Right lobe of liver (tissue), 6 donors: ENCODE results near the gene GLTP. TPM values are rescaled to one million over a fixed set of nuclear protein-coding genes. Genes with fewer than 3 reads are reported as not detected.

ENCODE experiments used
- ATAC-seq, 4 donors: fragments of 200-7000 bp; cut with Tn5 transposase; one replicate each; pipeline ENCODE4 v1.9.1; 2020; ENCODE audit warnings: mild to moderate bottlenecking in 4 of 4, moderate library complexity in 4 of 4
- DNase-seq, 3 donors: peaks; one replicate each; pipeline ENCODE4 v3.0.0-alpha.2; 2020
- H3K27ac ChIP-seq, 3 donors: fragments of 200-600 bp; one replicate each; pipeline ENCODE4 v1.8.0; 2022
- H3K27me3 ChIP-seq, 2 donors: fragments of 200-600 bp; one replicate each; pipeline ENCODE4 v1.8.0; 2022
- H3K36me3 ChIP-seq, 4 donors: fragments of 200-600 bp; sonication (generic) in 1 of 4; one replicate each; pipeline versions ENCODE4 v1.5.1 to v1.8.0; 2017 to 2022; ENCODE audit warnings: control low read depth in 1 of 4
- H3K4me1 ChIP-seq, 4 donors: fragments of 200-600 bp; sonication (generic) in 1 of 4; one replicate each; pipeline versions ENCODE4 v1.5.1 to v1.8.0; 2017 to 2022; ENCODE audit warnings: control low read depth in 1 of 4
- H3K4me3 ChIP-seq, 3 donors: fragments of 200-600 bp; one replicate each; pipeline ENCODE4 v1.8.0; 2022
- H3K9me3 ChIP-seq, 4 donors: fragments of 200-600 bp; sonication (generic) in 1 of 4; one replicate each; pipeline versions ENCODE4 v1.5.1 to v1.8.0; 2017 to 2022; ENCODE audit warnings: control low read depth in 1 of 4
- CTCF ChIP-seq, 4 donors: fragments of 200-600 bp in 3 of 4; fragments of 450-650 bp in 1 of 4; IDR thresholded peaks; one replicate each; pipeline versions ENCODE4 v1.5.1 to v1.8.0; 2016 to 2022; ENCODE audit warnings: antibody characterized with exemption in 4 of 4, mild to moderate bottlenecking in 2 of 4
- POLR2A ChIP-seq: fragments of 450-650 bp; IDR thresholded peaks from one replicate; pipeline ENCODE4 v1.6.1; 2017; ENCODE audit warnings: antibody characterized with exemption, mild to moderate bottlenecking
- WGBS: methylation state at CpG from one replicate; pipeline ENCODE4 v1.1.6; 2018; ENCODE audit warnings: low coverage, low lambda C conversion rate; ENCODE audit not compliant: insufficient coverage; ENCODE audit errors: missing lambda C conversion rate; 5-methylcytosine and 5-hydroxymethylcytosine counted together
- intact Hi-C, 2 donors: fragments of 100-400 bp; cut with DNase I; formaldehyde crosslinking; loops; one replicate each; pipeline versions ENCODE4 v1.11.2 to v1.14.1; 2022
- total RNA-seq, 6 experiments: library from RNA; depleted of rRNA in 2 of 6; stranded (reverse); fragments of >200 nt in 2 of 6; fragmentation: NEBNext Ultra II Directional in 3 of 6; extraction: Animal tissue kit (Norgen Biotek cat#: 25700) in 3 of 6; gene quantifications; one replicate each; pipeline versions ENCODE4 v1.1.0 to v1.2.4, GENCODE V29; 2016 to 2023
- donor health status: DM: no; HTN: yes; CAD: no.
- donor health status: DM: no; HTN: no; CAD: no.
- donor health status: DM: no; HTN: no; CAD: no.
- donor health status: DM: no; HTN: yes; CAD: no.
- donor health status: DM: no; HTN: yes; CAD: no.

The GLTP gene
- total RNA-seq, 6 experiments from 2014 or later, result 9.8 to 20.8 (median 13.6) TPM

DNA sequence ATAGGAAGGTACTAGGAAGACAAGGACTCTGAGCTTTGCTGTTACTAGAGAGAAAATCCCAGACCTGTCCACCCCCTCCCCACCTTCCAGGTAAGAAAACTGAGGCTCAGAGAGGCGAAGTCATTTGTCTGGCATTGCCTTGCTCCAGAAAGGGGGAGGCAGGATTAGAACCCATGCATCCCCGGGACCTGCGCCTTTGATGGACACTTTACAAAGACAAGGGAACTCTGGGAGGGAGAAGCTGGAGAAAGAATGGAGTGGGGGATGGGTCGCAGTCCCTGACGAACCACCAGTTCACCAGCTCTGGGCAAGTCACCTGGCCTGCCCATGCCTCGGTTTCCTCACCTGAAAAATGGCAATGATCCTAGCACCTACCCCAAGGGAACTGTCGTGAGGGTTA lies 57.9 kb downstream of the GLTP start:
- no peaks in the 10 kb centered on the region for H3K36me3 ChIP-seq
- peaks cover 0 to 19% (median 8%) of the 10 kb centered on the region in 4 donors for H3K4me1 ChIP-seq
- TF ChIP-seq POLR2A (no peak), CTCF (IDR thresholded peaks at IDR 0.05) (no peak)
- no peak overlapping the region for H3K4me3 ChIP-seq
- H3K27ac ChIP-seq, result peak overlapping the region in 1 of 3 donors; percentile 51
- H3K27me3 ChIP-seq, result no peaks in the 10 kb centered on the region
- intact Hi-C loops, result no loop called here
- WGBS, result 67% methylated on average over 2 of the region's 7 CpGs
- no peak for DNase-seq
- no peaks in the 10 kb centered on the region for H3K9me3 ChIP-seq
- no peak for ATAC-seq

GRCh38 chr12:109821968-109822367 lies 58.4 kb downstream of the GLTP start:
- intact Hi-C loops, result no loop called here
- H3K27ac ChIP-seq, result no peak overlapping the region
- H3K4me1 ChIP-seq, result peaks cover 0 to 19% (median 8%) of the 10 kb centered on the region in 4 donors
- no peaks in the 10 kb centered on the region for H3K36me3 ChIP-seq
- no peak overlapping the region for H3K4me3 ChIP-seq
- H3K27me3 ChIP-seq, result no peaks in the 10 kb centered on the region
- ATAC-seq, result no peak
- no peak for DNase-seq
- TF ChIP-seq CTCF (IDR thresholded peaks at IDR 0.05), result no peak
- no peak for TF ChIP-seq POLR2A
- H3K9me3 ChIP-seq, result no peaks in the 10 kb centered on the region

- DNase-seq, result no peak
- TF ChIP-seq POLR2A, result no peak
- no peak for TF ChIP-seq CTCF (IDR thresholded peaks at IDR 0.05)
- Histone ChIP-seq H3K4me3 (no peak overlapping the region), H3K36me3 (no peaks in the 10 kb centered on the region), H3K9me3 (no peaks in the 10 kb centered on the region), H3K27ac (no peak overlapping the region), H3K4me1 (peaks cover 0 to 19% (median 8%) of the 10 kb centered on the region in 4 donors), H3K27me3 (no peaks in the 10 kb centered on the region)
- ATAC-seq, result no peak
- WGBS, result 65% methylated on average over 6 of the region's 16 CpGs
- intact Hi-C loops, result no loop called here
These were observed 59.4 kb downstream of the GLTP start for GRCh38 chr12:109820816-109821381.

DNA sequence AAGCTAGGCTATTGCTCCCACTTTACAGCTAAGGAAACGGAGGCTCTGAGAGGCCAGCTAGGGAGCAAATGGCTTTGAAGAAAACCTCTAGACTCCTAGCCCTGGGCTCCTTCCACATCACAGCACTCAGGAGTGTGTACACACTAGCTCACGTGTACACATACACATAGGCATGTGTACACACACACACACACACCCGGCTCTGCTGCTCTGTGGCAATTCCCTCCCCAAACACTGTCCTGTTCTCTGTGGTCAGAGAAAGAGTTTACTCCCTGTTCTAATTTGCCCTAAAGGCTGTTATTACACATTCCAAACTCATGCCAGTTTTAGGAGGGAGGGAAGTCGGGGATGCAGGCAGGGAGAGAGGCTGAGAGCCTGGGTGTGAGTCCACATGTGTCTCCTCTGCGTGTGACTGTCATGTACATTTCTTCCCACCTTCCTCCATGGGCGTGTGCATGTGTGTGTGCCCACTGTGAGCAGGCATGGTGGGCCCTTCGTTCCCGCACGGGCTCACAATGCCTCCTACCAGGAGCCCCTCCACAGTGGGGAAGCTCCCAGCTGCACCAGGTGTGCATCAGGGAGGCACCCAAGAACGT lies 61.3 kb downstream of the GLTP start:
- no peak for TF ChIP-seq CTCF (IDR thresholded peaks at IDR 0.05)
- no peak for TF ChIP-seq POLR2A
- peaks cover 0 to 17% (median 6%) of the 10 kb centered on the region in 4 donors for H3K4me1 ChIP-seq
- peak in 2 of 4 donors; percentile 17 to 19 for ATAC-seq
- 54% methylated on average over 6 of the region's 10 CpGs for WGBS
- no peaks in the 10 kb centered on the region for H3K9me3 ChIP-seq
- no peak overlapping the region for H3K4me3 ChIP-seq
- H3K27me3 ChIP-seq, result no peaks in the 10 kb centered on the region
- H3K27ac ChIP-seq, result no peak overlapping the region
- intact Hi-C loops, result no loop called here
- DNase-seq, result no peak
- H3K36me3 ChIP-seq, result no peaks in the 10 kb centered on the region
